ENCODE measurements around the gene ANKRD55. TPM values are rescaled to one million over a fixed set of nuclear protein-coding genes. Genes with fewer than 3 reads are reported as not detected.

ANKRD55 gene
- total RNA-seq, 1 experiment from 2014 or later, result 0.27 TPM

- no peak overlapping the region for H3K4me3 Mint-ChIP-seq (ENCODE audit: unreplicated experiment)
- H3K27ac Mint-ChIP-seq (ENCODE audit: unreplicated experiment), result peak overlapping the region; percentile 62
- TF ChIP-seq CTCF (IDR thresholded peaks at IDR 0.05; ENCODE audit: insufficient read depth in 1 of 2, low read depth in 1 of 2, low read length in 1 of 2, severe bottlenecking in 1 of 2, unreplicated experiment in 1 of 2), result no peak
- peaks cover 34% of the 10 kb centered on the region for H3K4me1 ChIP-seq
- H3K27me3 ChIP-seq (replicated peaks; ENCODE audit: control insufficient read depth, insufficient read depth, low read length), result no peaks in the 10 kb centered on the region
- no peaks in the 10 kb centered on the region for H3K36me3 Mint-ChIP-seq (ENCODE audit: insufficient read depth, unreplicated experiment)
- POLR2A ChIA-PET, result no interaction called here
- DNase-seq, result no peak
- intact Hi-C loops (cut with micrococcal nuclease; ENCODE audit: unreplicated experiment), result no loop called here
- peaks cover 31% of the 10 kb centered on the region for H3K4me1 Mint-ChIP-seq (ENCODE audit: low read depth, unreplicated experiment)
- no peaks in the 10 kb centered on the region for H3K9me3 Mint-ChIP-seq (ENCODE audit: unreplicated experiment)
- no peak overlapping the region for H3K4me3 ChIP-seq (ENCODE audit: low read depth, low read length)
- no peaks in the 10 kb centered on the region for H3K27me3 Mint-ChIP-seq (ENCODE audit: insufficient read depth, unreplicated experiment)
- H3K36me3 ChIP-seq (ENCODE audit: control insufficient read depth, insufficient read depth, low read length), result no peaks in the 10 kb centered on the region
- CTCF ChIA-PET, result no interaction called here
- H3K9me3 ChIP-seq, result no peaks in the 10 kb centered on the region
- no TSS peak for BruUV-seq (replicated peaks)
Measured at GRCh38 chr5:56111404-56111781, 121.7 kb downstream of the ANKRD55 start.

- DNase-seq, result no peak
- intact Hi-C loops (cut with micrococcal nuclease; ENCODE audit: unreplicated experiment), result loop anchor here (1.0 kb wide), 2 partner anchors 22 to 46 kb away; no protein-coding TSS in a partner anchor
- H3K4me3 Mint-ChIP-seq (ENCODE audit: unreplicated experiment), result no peak overlapping the region
- BruUV-seq (replicated peaks), result no TSS peak
- H3K4me1 ChIP-seq, result peaks cover 35% of the 10 kb centered on the region
- ChIA-PET POLR2A (no interaction called here), CTCF (interaction anchor here (1.0 kb wide), 1 partner anchor 13 kb away, joined by 5 read pairs; no protein-coding TSS in a partner anchor)
- H3K4me3 ChIP-seq (ENCODE audit: low read depth, low read length), result no peak overlapping the region
- peaks cover 33% of the 10 kb centered on the region for H3K4me1 Mint-ChIP-seq (ENCODE audit: low read depth, unreplicated experiment)
- H3K27ac Mint-ChIP-seq (ENCODE audit: unreplicated experiment), result peak overlapping the region; percentile 62
- no peaks in the 10 kb centered on the region for H3K36me3 ChIP-seq (ENCODE audit: control insufficient read depth, insufficient read depth, low read length)
- H3K9me3 ChIP-seq, result no peaks in the 10 kb centered on the region
- no peaks in the 10 kb centered on the region for H3K9me3 Mint-ChIP-seq (ENCODE audit: unreplicated experiment)
- no peak for TF ChIP-seq CTCF (IDR thresholded peaks at IDR 0.05; ENCODE audit: insufficient read depth in 1 of 2, low read depth in 1 of 2, low read length in 1 of 2, severe bottlenecking in 1 of 2, unreplicated experiment in 1 of 2)
- H3K27me3 ChIP-seq (replicated peaks; ENCODE audit: control insufficient read depth, insufficient read depth, low read length), result no peaks in the 10 kb centered on the region
- no peaks in the 10 kb centered on the region for H3K36me3 Mint-ChIP-seq (ENCODE audit: insufficient read depth, unreplicated experiment)
- H3K27me3 Mint-ChIP-seq (ENCODE audit: insufficient read depth, unreplicated experiment), result no peaks in the 10 kb centered on the region
Measured at GRCh38 chr5:56110646-56111403, 122.3 kb downstream of the ANKRD55 start.

GRCh38 chr5:56108246-56108645 lies 124.9 kb downstream of the ANKRD55 start:
- BruUV-seq (replicated peaks), result no TSS peak
- H3K4me3 ChIP-seq (ENCODE audit: low read depth, low read length), result no peak overlapping the region
- peaks cover 44% of the 10 kb centered on the region for H3K4me1 ChIP-seq
- H3K27me3 ChIP-seq (replicated peaks; ENCODE audit: control insufficient read depth, insufficient read depth, low read length), result no peaks in the 10 kb centered on the region
- intact Hi-C loops (cut with micrococcal nuclease; ENCODE audit: unreplicated experiment), result no loop called here
- Mint-ChIP-seq H3K27ac (ENCODE audit: unreplicated experiment) (no peak overlapping the region), H3K4me3 (ENCODE audit: unreplicated experiment) (no peak overlapping the region), H3K27me3 (ENCODE audit: insufficient read depth, unreplicated experiment) (no peaks in the 10 kb centered on the region), H3K4me1 (ENCODE audit: low read depth, unreplicated experiment) (peaks cover 41% of the 10 kb centered on the region), H3K36me3 (ENCODE audit: insufficient read depth, unreplicated experiment) (no peaks in the 10 kb centered on the region), H3K9me3 (ENCODE audit: unreplicated experiment) (no peaks in the 10 kb centered on the region)
- no peaks in the 10 kb centered on the region for H3K9me3 ChIP-seq
- CTCF ChIA-PET, result interaction anchor here (0.7 kb wide), 1 partner anchor 40 kb away, joined by 3 read pairs; no protein-coding TSS in a partner anchor
- POLR2A ChIA-PET, result no interaction called here
- no peaks in the 10 kb centered on the region for H3K36me3 ChIP-seq (ENCODE audit: control insufficient read depth, insufficient read depth, low read length)
- no peak for TF ChIP-seq CTCF (IDR thresholded peaks at IDR 0.05; ENCODE audit: insufficient read depth in 1 of 2, low read depth in 1 of 2, low read length in 1 of 2, severe bottlenecking in 1 of 2, unreplicated experiment in 1 of 2)
- no peak for DNase-seq

Measured in Caco-2 (cell line).